GM03348 (cell line): ENCODE measurements around the gene GRK3.

Source experiments
- DNase-seq: peaks from one replicate; pipeline ENCODE4 v3.0.0; 2012; ENCODE audit warnings: low spot score

Gene GRK3

GRCh38 chr22:25663654-25664053 lies 99.2 kb downstream of the GRK3 start:
- DNase-seq, result no peak

DNA sequence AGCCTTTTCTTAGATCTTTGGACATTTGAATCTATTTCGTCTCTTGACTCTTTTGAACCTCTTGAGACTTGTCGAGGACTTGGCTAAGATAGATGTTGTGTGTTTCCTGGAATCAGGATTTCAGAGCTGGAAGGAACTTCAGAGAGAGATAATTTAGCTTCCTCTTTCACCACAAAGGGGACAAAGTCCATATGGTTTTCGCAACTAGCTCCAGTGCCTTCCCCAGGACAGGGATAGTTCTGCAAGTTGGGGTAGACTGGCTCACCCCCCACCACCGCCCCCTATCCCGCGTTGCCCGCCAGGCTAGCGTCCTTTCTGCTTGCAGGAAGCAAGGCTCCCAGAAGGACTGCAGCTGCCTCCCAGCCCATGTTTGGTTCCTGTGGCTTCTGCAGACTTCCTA lies 101.8 kb downstream of the GRK3 start:
- no peak for DNase-seq

GRCh38 chr22:25668437-25668836 lies 104.0 kb downstream of the GRK3 start:
- DNase-seq, result no peak

GRCh38 chr22:25669253-25670069 lies 105.0 kb downstream of the GRK3 start:
- DNase-seq, result no peak

DNA sequence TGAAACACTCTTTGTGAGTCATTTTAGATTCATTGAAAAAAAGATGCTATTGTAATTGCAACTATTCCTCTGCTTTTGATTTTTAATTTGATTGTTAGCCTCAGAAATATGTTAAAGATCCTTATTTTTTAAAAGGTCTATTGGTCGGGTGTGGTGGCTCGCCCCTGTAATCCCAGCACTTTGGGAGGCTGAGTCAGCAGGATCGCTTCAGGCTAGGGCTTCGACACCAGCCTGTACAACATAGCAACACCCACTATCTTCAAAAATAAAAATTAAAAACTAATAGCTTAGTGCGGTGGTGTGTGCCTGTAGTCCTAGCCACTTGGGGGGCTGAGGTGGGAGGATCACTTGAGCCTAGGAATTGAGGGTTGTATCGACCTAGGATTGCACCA lies 105.6 kb downstream of the GRK3 start:
- DNase-seq, result no peak

DNA sequence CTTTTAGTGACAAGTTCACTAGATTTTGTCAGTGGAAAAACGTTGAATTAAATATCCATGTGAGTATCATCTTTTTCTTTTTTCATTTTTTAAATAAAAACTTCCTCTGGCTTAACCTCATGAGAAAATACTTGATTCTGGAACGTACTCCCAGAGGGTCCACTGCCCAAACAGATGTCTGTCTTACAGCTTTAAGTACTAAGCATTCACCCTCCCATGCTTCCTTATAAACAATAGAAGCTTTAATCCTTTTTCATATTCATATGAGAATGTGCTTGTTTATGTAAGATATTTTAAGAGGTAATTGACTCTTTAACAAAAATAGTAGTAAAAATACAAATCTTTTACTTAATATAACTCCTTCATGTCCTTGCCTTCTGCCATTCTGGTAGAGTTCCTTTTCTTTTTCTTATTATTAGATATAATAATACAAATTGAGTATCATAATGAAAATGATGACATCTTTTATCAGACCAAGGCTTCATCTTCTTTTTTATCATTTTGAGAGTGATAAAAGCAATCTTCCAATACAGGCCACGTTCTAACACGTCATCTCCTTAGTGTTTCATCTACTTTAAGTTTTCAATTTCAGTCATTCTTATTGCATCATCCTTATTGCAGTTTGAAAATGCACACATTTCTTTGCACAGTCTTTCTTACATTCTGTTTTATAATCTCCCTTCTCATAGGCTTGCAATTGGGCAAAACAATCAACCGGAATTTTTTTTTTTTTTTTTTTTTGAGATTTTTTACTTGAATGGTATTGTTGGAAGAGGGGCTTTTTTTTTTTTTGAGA lies 108.0 kb downstream of the GRK3 start:
- no peak for DNase-seq

DNA sequence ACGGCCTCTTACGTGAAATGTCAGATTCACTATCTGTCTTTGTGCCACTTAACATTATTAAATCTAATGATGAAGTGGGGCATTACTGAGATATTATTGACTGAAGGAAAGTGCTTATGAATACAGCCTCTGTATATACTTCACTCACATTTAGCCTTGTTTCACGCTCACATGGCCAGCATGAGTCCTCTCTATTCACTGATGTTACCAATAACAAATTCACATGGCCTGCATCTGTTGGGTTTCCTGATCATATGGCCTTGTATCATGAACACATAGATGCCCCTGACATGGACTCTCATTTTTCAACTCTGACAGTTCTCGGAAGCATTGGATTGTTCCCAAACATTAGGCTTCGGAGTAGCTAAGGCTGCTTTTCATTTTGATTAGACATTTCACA lies 109.2 kb downstream of the GRK3 start:
- no peak for DNase-seq

GRCh38 chr22:25677631-25678030 lies 113.2 kb downstream of the GRK3 start:
- no peak for DNase-seq

DNA sequence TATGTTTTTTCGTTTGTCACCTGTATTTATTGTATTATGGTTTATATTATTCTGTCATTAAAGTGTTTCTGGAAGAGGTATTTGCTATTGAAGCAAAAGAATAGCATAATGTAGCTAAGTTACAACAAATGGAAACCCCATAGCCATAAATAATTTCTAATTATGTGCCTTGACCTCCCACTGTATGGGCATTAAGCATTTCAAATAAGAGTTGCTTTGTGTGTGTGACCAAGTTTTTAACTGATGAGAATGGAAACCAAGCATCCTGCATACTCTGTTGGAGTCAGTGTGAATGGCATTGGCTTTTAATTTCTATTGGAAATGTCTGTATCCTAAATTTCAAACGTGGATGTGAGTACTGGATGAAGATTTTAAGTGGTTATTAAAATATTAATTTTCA lies 115.6 kb downstream of the GRK3 start:
- DNase-seq, result no peak

DNA sequence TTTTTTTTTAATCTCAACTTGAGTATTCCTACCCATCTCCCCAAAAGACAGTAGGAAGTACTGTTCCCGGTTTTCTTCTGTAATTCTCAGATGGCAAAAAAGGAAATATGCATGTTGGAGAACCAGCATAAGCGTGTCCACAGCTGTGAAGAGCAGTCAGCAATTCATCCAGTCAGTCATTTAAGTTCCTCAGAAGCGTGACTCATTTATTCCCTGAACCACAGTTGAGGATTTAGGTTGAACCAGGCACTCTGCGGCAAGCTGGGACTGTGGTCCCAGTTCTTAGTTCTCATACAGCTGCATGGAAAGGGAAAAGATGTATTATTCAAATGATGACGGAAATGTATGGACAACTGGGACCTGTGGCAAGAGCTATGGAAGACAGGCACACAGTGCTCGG lies 116.5 kb downstream of the GRK3 start:
- DNase-seq, result no peak

- no peak for DNase-seq
Observed at GRCh38 chr22:25682109-25682508, 117.6 kb downstream of the GRK3 start.

- no peak for DNase-seq
Observed at GRCh38 chr22:25688627-25689026, 124.2 kb downstream of the GRK3 start.

DNA sequence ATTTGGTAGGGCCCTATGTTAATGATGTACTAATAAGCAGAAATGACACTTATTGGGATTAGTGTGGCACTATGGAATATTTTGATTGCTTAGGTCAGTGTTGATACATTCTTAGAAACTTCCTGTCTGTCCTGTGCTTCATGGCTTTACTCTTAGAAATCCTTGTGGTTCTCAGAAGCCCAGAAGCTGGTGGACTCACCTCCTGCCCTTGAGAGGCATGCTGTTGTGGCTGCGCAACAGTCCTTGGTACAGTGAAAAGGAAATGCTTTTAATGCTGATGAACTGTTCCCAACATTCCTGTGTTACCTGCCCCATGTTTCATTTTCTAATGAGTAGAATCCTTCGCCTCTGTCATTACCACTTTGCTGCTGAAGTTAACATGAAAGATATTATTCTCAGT lies 125.2 kb downstream of the GRK3 start:
- no peak for DNase-seq

DNA sequence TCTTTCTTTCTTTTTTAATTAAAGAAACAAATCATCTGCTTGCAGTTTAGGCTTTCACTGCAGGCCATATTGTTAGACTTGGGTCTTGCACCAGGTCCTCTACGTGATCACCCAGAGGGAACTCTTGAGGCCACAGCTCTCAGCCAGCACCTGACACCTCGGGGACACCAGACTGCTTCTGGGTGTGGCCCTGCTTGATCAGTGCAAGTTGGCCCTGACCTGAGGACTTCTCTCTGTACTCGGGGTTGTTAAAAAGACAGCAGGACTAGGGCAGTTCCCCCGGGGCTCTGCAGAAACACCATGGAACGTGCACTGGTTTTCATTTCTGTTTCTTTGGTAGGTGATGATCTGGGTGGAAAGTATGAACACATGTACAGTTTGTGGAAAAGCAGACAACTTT lies 126.3 kb downstream of the GRK3 start:
- no peak for DNase-seq

- DNase-seq, result no peak
Observed at GRCh38 chr22:25692397-25693267, 128.2 kb downstream of the GRK3 start.

DNA sequence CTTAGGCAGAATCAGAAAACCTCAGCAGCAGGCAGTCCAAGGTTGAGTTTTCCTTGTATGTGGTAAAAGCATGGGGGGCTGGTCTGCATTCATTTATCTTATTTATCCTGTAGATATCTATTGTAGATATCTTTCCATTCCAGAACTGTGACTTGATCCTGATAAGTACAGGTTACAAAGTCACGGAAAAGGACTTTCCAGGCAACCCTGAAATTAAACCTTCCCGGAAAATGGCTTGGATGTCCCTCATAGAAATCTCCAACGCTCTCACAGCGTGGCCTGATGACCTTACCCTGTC lies 128.7 kb downstream of the GRK3 start:
- no peak for DNase-seq

DNA sequence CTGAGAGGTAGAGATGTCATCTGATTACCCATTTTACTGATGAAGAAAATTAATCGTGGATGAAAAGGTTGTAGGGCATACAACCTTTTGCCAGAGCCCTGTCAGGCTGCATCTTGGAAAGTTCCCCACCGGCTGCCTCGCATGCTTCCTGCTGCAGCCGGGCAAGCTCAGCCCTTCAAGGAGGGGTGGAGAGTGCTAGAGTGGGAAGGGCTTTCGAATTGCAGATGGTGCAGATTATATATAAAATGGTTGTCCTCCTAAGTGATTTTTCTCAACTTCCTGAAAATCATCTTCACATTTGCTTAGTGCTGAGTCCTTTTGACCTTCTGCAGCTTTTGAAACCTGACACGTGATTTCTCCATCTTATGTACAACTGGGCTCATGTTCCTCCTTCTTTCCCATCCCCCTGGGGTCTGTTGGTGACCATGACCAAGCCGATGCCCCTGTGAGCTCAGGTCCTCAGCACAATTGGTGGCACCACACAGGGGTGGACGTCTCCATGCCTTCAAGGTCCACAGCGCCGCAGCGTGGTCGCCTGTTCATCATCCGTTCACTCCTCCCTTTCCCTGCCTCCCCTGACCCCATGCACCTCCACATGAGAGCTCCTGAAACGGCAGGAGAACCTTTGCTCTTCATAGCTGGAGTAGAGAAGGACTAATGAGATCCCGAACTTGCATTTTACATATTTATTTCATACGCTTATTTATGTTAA lies 129.9 kb downstream of the GRK3 start:
- DNase-seq, result no peak

GRCh38 chr22:25695146-25695545 lies 130.7 kb downstream of the GRK3 start:
- no peak for DNase-seq

DNA sequence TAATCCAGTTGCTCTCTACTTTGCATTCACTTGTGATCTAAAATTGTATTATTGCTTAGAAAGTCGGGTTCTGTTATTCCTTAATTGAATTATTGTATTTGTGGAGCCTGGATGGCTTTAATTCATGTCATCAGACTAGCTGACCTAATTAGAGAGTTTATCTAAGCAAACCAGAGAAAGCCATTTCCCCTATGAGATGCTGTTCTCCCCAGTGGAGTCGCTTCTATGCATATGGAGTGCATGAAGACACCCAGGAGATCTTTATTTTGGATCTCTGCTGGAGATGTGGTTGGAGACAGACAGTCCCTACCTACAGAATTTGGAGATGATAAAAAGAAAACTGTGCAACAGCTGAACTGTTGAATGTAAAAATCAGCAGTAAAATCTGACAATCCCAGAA lies 132.3 kb downstream of the GRK3 start:
- no peak for DNase-seq

- no peak for DNase-seq
Observed at GRCh38 chr22:25697181-25697664, 132.7 kb downstream of the GRK3 start.

DNA sequence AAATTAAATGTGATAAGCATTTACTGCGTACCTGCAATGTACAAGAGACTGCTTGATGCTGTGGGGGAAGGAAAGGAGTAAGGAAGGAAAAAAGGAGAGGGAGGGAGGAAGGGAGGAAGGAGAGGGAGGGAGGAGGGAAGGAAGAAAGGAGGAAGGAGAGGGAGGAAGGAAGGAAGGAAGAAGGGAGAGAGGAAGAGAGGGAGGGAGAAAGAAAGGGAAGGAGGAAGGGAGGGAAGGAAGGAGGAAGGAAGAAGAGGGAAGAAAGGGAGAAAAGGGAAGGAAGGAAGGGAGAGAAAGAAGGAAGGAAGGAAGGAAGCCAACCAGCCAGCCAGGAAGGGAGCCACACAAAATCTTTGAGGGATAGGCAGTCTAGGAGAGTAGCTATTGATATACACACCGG lies 133.5 kb downstream of the GRK3 start:
- DNase-seq, result no peak

DNA sequence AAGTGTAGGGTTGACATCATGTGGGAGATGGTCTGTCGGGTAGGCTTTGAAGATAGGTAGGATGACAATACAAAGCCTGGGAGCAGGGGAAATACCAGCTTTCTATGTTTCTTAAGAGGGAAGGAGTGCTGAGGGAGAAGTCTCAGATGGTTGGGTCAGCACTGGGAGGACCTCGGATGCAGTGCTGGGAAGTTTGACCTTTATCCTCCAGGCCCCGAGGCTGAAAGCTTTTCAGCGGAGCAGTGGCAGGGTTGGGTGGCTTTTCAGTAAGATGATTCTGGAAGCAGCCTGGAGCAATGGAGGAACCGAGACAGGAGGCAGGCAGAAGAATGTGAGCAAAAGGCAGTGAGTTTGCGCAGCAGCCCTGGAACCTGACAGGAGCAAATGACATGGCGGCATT lies 134.0 kb downstream of the GRK3 start:
- DNase-seq, result no peak
